HepG2 (cell line): ENCODE measurements around the gene HSD11B1L.

Experiments
- ARID4A ChIP-seq: sonication (generic); formaldehyde crosslinking; IDR thresholded peaks from 2 replicates; pipeline ENCODE4 v1.5.0; 2020; ENCODE audit warnings: mild to moderate bottlenecking, missing genetic modification reagents, borderline replicate concordance
- BRF2 ChIP-seq: sonication (generic); formaldehyde crosslinking; IDR thresholded peaks from 2 replicates; pipeline ENCODE4 v1.8.1; 2022; ENCODE audit warnings: mild to moderate bottlenecking, missing genetic modification reagents
- EED ChIP-seq: sonication (generic); formaldehyde crosslinking; IDR thresholded peaks from 2 replicates; pipeline ENCODE4 v1.5.0; 2020; ENCODE audit warnings: mild to moderate bottlenecking, missing genetic modification reagents
- GPN1 ChIP-seq: sonication (generic); formaldehyde crosslinking; IDR thresholded peaks from 2 replicates; pipeline ENCODE4 v1.5.1; 2020; ENCODE audit warnings: missing genetic modification reagents, borderline replicate concordance
- HDAC1 ChIP-seq: sonication (generic); formaldehyde crosslinking; IDR thresholded peaks from 2 replicates; pipeline ENCODE4 v1.5.1; 2020; ENCODE audit warnings: mild to moderate bottlenecking, missing genetic modification reagents
- TAF1 ChIP-seq: sonication (generic); formaldehyde crosslinking; IDR thresholded peaks from 2 replicates; pipeline ENCODE4 v1.4.0; 2020; ENCODE audit warnings: missing genetic modification reagents
- TBL1XR1 ChIP-seq: fragments of 150-350 bp; IDR thresholded peaks from 2 replicates; pipeline ENCODE4 v1.6.1; 2014; ENCODE audit warnings: borderline replicate concordance, low read length; ENCODE audit not compliant: partially characterized antibody
- TRAFD1 ChIP-seq: sonication (generic); formaldehyde crosslinking; IDR thresholded peaks from 2 replicates; pipeline ENCODE4 v1.5.1; 2020; ENCODE audit warnings: missing genetic modification reagents, mild to moderate bottlenecking, borderline replicate concordance
- ZFP36L1 ChIP-seq: sonication (generic); formaldehyde crosslinking; IDR thresholded peaks from 2 replicates; pipeline ENCODE4 v1.8.0; 2022; ENCODE audit warnings: mild to moderate bottlenecking, missing genetic modification reagents, moderate library complexity
- ZNF547 ChIP-seq: sonication (generic); formaldehyde crosslinking; IDR thresholded peaks from 2 replicates; pipeline ENCODE4 v1.5.1; 2020; ENCODE audit warnings: mild to moderate bottlenecking, missing genetic modification reagents
- ZNF766 ChIP-seq: sonication (generic); formaldehyde crosslinking; IDR thresholded peaks from 2 replicates; pipeline ENCODE4 v1.5.0; 2020; ENCODE audit warnings: missing genetic modification reagents, borderline replicate concordance
- TF ChIP-seq, protein P1 (sequence below): sonication (generic); formaldehyde crosslinking; IDR thresholded peaks from 2 replicates; pipeline ENCODE4 v1.5.0; 2020; ENCODE audit warnings: mild to moderate bottlenecking, missing genetic modification reagents, moderate library complexity

DNA sequence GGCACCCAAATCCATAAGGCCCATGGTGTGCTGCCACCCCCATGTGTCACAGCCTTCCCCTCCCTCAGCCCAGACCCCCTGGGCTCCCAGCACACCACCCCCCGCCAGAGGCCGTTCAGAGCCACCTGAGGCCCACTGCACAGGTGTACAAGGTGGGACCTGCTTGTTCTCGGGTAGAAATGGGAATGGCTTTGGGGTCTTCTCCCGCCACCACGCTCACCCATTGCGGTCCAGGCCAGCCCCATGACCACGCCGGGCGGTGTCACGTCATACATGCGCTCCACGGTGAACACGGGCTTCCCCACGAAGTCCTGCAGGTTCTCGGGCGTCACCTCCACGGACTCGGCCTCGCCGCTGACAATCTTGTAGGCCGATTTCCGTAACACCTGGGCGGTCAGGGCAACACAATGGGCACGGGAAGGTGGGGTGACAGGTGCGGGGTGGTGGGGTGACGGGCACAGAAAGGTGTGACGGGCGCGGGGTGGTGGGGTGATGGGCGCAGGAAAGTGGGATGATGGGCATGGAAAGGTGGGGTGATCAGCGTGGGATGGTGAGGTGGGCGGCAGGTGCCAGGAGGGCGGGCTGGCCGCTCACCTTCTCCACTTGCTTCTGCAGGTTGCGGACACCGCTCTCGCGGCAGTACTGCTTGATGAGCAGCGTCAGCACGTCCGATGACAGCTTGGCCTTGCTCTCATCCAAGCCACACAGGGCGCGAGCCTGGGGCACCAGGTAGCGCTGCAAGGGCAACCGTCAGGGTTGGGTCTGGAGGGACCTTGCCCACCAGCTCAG, 13.5 kb downstream of the HSD11B1L start:
- TF ChIP-seq, protein P1, sequence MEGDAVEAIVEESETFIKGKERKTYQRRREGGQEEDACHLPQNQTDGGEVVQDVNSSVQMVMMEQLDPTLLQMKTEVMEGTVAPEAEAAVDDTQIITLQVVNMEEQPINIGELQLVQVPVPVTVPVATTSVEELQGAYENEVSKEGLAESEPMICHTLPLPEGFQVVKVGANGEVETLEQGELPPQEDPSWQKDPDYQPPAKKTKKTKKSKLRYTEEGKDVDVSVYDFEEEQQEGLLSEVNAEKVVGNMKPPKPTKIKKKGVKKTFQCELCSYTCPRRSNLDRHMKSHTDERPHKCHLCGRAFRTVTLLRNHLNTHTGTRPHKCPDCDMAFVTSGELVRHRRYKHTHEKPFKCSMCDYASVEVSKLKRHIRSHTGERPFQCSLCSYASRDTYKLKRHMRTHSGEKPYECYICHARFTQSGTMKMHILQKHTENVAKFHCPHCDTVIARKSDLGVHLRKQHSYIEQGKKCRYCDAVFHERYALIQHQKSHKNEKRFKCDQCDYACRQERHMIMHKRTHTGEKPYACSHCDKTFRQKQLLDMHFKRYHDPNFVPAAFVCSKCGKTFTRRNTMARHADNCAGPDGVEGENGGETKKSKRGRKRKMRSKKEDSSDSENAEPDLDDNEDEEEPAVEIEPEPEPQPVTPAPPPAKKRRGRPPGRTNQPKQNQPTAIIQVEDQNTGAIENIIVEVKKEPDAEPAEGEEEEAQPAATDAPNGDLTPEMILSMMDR, result no peak
- TF ChIP-seq GPN1 (CRISPR knock-in tag) (no peak), ZFP36L1 (no peak), TRAFD1 (CRISPR knock-in tag) (no peak), BRF2 (CRISPR knock-in tag) (no peak), TBL1XR1 (no peak), ARID4A (CRISPR knock-in tag) (no peak), ZNF766 (CRISPR knock-in tag) (no peak), EED (CRISPR knock-in tag) (no peak), HDAC1 (no peak), ZNF547 (CRISPR knock-in tag) (no peak), TAF1 (no peak)
